Bronchial epithelial cell (primary cell): ENCODE results near the gene COPS6. TPM values are rescaled to one million over a fixed set of nuclear protein-coding genes. Genes with fewer than 3 reads are reported as not detected.

Experiments used
- DNase-seq: peaks from one replicate; pipeline ENCODE4 v3.0.0-alpha.2; 2010; ENCODE audit warnings: low read depth
- FAIRE-seq: peaks from 2 replicates; lab custom pipeline; 2011; peaks lifted over from hg19 to GRCh38; lab: Jason Lieb, UNC
- H3K27me3 ChIP-seq: 2 replicates; pipeline ENCODE4 v1.5.1; 2011; ENCODE audit warnings: low read length; ENCODE audit not compliant: control insufficient read depth, insufficient read depth
- H3K36me3 ChIP-seq: 2 replicates; pipeline ENCODE4 v1.5.1; 2011; ENCODE audit warnings: low read length; ENCODE audit not compliant: control insufficient read depth, insufficient read depth
- H3K4me3 ChIP-seq: 2 replicates; pipeline ENCODE4 v1.5.1; 2011; ENCODE audit warnings: mild to moderate bottlenecking, low read depth, low read length, control low read depth
- total RNA-seq: library from RNA; depleted of rRNA; stranded (reverse); fragments of >200 nt; gene quantifications from 2 replicates; pipeline ENCODE4 v1.2.1, GENCODE V29; 2014
- TF ChIP-seq, protein P1 (sequence below): IDR thresholded peaks from 2 replicates; pipeline ENCODE4 v1.5.1; 2011; ENCODE audit warnings: mild to moderate bottlenecking, moderate library complexity, low read length, control low read depth, inconsistent platforms; ENCODE audit not compliant: insufficient read depth, severe bottlenecking

Gene COPS6
- total RNA-seq, 1 donor from 2014 or later: 60.0 TPM

DNA sequence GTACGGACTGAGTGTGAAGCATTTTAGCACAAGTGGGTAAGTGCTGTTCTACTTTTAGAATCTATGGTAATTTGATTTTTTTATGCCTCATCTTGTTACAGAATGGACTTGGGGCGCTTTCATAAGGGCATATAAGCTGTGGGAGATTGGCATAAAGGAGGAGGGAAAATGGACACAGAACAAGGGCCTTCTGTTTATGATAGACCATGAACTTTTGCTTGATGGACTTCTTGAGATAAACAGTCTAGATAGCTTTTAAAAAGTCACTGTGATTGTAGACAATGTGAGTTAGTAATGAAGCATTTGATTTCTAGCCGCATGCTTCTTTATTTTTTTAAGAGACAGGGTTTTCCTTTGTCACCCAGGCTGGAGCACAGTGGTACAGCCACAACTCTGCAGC lies 37.2 kb upstream of the COPS6 start:
- FAIRE-seq: no peak
- TF ChIP-seq, protein P1, sequence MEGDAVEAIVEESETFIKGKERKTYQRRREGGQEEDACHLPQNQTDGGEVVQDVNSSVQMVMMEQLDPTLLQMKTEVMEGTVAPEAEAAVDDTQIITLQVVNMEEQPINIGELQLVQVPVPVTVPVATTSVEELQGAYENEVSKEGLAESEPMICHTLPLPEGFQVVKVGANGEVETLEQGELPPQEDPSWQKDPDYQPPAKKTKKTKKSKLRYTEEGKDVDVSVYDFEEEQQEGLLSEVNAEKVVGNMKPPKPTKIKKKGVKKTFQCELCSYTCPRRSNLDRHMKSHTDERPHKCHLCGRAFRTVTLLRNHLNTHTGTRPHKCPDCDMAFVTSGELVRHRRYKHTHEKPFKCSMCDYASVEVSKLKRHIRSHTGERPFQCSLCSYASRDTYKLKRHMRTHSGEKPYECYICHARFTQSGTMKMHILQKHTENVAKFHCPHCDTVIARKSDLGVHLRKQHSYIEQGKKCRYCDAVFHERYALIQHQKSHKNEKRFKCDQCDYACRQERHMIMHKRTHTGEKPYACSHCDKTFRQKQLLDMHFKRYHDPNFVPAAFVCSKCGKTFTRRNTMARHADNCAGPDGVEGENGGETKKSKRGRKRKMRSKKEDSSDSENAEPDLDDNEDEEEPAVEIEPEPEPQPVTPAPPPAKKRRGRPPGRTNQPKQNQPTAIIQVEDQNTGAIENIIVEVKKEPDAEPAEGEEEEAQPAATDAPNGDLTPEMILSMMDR: no peak
- Histone ChIP-seq H3K27me3 (no peaks in the 10 kb centered on the region), H3K36me3 (peaks cover 2% of the 10 kb centered on the region), H3K4me3 (no peak overlapping the region)
- DNase-seq: no peak

DNA sequence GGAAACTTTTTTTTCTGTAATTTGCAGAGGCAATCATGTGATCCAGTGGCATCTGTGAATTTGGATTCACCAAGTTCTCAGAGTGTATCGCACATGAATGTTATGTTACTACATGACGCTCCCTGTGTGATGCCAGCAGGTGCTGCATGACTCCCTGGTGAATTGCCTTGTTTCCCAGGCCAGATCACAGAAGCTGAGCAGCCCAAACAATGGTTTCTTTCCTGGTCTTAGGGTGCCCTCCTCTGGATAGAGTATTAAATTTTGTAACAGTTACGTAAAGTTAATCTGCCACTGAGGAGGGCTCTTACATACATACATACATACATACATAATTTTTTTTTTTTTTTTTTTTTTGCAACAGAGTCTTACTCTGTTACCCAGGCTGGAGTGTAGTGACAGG lies 35.6 kb upstream of the COPS6 start:
- Histone ChIP-seq H3K36me3 (peaks cover 9% of the 10 kb centered on the region), H3K4me3 (no peak overlapping the region), H3K27me3 (no peaks in the 10 kb centered on the region)
- DNase-seq (peak; percentile 80), FAIRE-seq (no peak)
- TF ChIP-seq, protein P1: peak; percentile 31

DNA sequence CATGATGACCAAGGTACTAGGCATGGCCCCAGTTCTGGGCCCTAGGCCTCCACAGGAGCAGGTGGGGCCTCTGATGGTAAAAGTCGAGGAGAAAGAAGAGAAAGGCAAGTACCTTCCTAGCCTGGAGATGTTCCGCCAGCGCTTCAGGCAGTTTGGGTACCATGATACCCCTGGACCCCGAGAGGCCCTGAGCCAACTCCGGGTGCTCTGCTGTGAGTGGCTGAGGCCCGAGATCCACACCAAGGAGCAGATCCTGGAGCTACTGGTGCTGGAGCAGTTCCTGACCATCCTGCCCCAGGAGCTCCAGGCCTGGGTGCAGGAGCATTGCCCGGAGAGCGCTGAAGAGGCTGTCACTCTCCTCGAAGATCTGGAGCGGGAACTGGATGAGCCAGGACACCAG lies 31.8 kb upstream of the COPS6 start:
- TF ChIP-seq, protein P1: no peak

DNA sequence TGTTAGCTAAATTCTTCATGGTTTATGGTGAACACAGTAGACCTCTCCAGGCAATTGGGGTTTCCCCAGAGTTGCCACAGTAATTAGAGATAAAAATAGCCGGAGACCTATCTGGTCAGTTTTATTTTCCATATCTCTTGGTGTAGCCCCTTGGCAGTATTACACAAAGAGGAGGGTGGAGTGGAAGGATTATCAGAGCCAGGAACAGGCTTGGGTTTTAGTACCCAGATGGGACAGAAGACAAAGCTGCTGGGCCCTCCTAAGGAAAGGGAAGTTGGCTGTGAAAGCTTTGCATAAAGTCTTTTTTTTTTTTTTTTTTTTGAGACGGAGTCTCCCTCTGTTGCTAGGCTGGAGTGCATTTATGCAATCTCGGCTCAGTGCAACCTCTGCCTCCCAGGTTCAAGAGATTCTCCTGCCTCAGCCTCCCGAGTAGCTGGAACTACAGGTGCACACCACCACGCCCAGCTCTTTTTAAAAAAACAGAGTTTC lies 29.5 kb upstream of the COPS6 start:
- TF ChIP-seq, protein P1: no peak
- Histone ChIP-seq H3K36me3 (peaks cover 14% of the 10 kb centered on the region), H3K4me3 (no peak overlapping the region), H3K27me3 (no peaks in the 10 kb centered on the region)
- FAIRE-seq: no peak
- DNase-seq: no peak

More for the DNA sequence above, 31.8 kb upstream of the COPS6 start:
- H3K4me3 ChIP-seq: no peak overlapping the region
- FAIRE-seq (no peak), DNase-seq (no peak)
- H3K36me3 ChIP-seq: peaks cover 12% of the 10 kb centered on the region
- no peaks in the 10 kb centered on the region for H3K27me3 ChIP-seq

DNA sequence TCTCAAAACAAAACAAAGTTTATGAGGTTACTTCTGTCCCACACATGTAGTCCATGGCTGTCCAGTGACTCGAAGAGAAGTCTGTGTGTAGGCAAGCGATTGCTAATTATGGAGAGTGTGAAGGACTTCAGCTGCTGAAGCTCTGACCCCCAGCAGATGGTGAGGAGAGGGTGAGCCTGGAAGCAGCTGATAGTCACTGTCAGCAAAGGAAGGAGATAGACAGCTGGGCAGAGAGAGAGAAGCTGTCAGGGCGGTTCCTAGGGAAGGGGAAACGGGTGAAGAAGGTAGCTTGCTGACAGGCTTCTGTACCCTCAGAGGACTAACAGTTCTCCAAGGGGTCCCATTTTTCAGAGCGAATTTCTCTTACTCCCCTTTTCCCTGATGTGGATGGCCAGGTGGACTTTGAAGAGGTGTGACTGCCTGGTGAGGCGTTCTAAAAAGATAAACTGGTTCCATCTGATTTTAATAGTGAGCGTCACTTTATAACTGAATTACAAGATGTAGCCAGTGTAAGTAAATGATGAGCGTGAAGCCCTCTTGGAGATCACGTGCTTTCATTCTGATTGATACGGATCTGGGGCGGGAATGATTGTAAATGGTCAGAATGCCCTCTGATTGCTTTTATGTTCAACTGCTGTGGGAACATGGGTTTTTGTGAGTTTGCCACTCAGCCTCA lies 27.1 kb upstream of the COPS6 start:
- H3K4me3 ChIP-seq: no peak overlapping the region
- TF ChIP-seq, protein P1: no peak
- DNase-seq (no peak), FAIRE-seq (no peak)
- no peaks in the 10 kb centered on the region for H3K27me3 ChIP-seq
- peaks cover 18% of the 10 kb centered on the region for H3K36me3 ChIP-seq

DNA sequence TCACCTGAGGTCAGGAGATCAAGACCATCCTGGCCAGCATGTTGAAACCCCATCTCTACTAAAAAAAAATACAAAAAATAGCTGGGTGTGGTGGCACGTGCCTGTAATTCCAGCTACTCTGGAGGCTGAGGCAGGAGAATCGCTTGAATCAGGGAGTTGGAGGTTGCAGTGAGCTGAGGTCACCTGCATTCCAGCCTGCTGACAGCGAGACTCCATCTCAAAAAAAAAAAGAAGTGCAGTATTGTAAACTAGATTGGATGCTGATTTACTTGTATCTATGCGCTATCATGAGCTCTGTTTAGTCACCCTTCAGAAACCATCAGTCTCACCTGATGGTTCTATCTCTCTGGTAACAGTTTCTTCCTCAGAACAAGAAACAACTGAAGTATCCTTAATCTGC lies 25.4 kb upstream of the COPS6 start:
- TF ChIP-seq, protein P1: no peak
- H3K27me3 ChIP-seq: no peaks in the 10 kb centered on the region
- no peak overlapping the region for H3K4me3 ChIP-seq
- no peak for DNase-seq
- FAIRE-seq: no peak
- peaks cover 9% of the 10 kb centered on the region for H3K36me3 ChIP-seq
